ENCODE results near the gene YEATS2.
"Not testable (repeated sequence)": the region's sequence is repeated elsewhere in the genome, so short reads cannot be mapped to it uniquely, and the experiment has no call there.

Gene YEATS2

GRCh38 chr3:183697610-183698317, at the start of gene YEATS2:
Gene YEATS2, plus strand, starts transcription at chr3:183697797. Its CDS starts 17,366 bp downstream, at chr3:183715163.
- Histone ChIP-seq H3K9me3 (ENCODE audit: control insufficient read depth in 1 of 2, low read length in 2 of 2) (no peaks in the 10 kb centered on the region), H3K36me3 (ENCODE audit: control insufficient read depth in 1 of 2, insufficient read depth in 2 of 2, low read length in 2 of 2) (no peaks in the 10 kb centered on the region), H3K4me3 (ENCODE audit: low read depth in 1 of 2, low read length in 2 of 2) (peak within 1 kb of the TSS; percentile 87 to 97), H3K27me3 (ENCODE audit: low read depth, low read length) (no peaks in the 10 kb centered on the region), H3K27ac (ENCODE audit: low read length) (peak within 1 kb of the TSS; percentile 81), H3K4me1 (ENCODE audit: control insufficient read depth in 1 of 2, insufficient read depth in 2 of 2, low read length in 2 of 2) (peaks cover 0 to 15% of the 10 kb centered on the region in 2 donors)

GRCh38 chr3:183650554-183650953, 47.0 kb upstream of the YEATS2 start:
- peaks cover 26 to 44% of the 10 kb centered on the region in 2 donors for H3K36me3 ChIP-seq (ENCODE audit: control insufficient read depth in 1 of 2, insufficient read depth in 2 of 2, low read length in 2 of 2)
- no peaks in the 10 kb centered on the region for H3K4me1 ChIP-seq (ENCODE audit: control insufficient read depth in 1 of 2, insufficient read depth in 2 of 2, low read length in 2 of 2)
- no peak overlapping the region for H3K4me3 ChIP-seq (ENCODE audit: low read depth in 1 of 2, low read length in 2 of 2)
- no peaks in the 10 kb centered on the region for H3K27me3 ChIP-seq (ENCODE audit: low read depth, low read length)
- no peak overlapping the region for H3K27ac ChIP-seq (ENCODE audit: low read length)
- H3K9me3 ChIP-seq (ENCODE audit: control insufficient read depth in 1 of 2, low read length in 2 of 2), result peaks cover 17 to 22% of the 10 kb centered on the region in 2 donors

- H3K27me3 ChIP-seq (ENCODE audit: low read depth, low read length), result no peaks in the 10 kb centered on the region
- no peak overlapping the region for H3K27ac ChIP-seq (ENCODE audit: low read length)
- peaks cover 32 to 46% of the 10 kb centered on the region in 2 donors for H3K36me3 ChIP-seq (ENCODE audit: control insufficient read depth in 1 of 2, insufficient read depth in 2 of 2, low read length in 2 of 2)
- peaks cover 17 to 22% of the 10 kb centered on the region in 2 donors for H3K9me3 ChIP-seq (ENCODE audit: control insufficient read depth in 1 of 2, low read length in 2 of 2)
- H3K4me3 ChIP-seq (ENCODE audit: low read depth in 1 of 2, low read length in 2 of 2), result peak overlapping the region; percentile 27 to 38
- no peaks in the 10 kb centered on the region for H3K4me1 ChIP-seq (ENCODE audit: control insufficient read depth in 1 of 2, insufficient read depth in 2 of 2, low read length in 2 of 2)
Observed at GRCh38 chr3:183653209-183654064, 44.2 kb upstream of the YEATS2 start.

GRCh38 chr3:183654727-183655126, 42.9 kb upstream of the YEATS2 start:
- Histone ChIP-seq H3K36me3 (ENCODE audit: control insufficient read depth in 1 of 2, insufficient read depth in 2 of 2, low read length in 2 of 2) (peaks cover 36 to 59% of the 10 kb centered on the region in 2 donors), H3K4me1 (ENCODE audit: control insufficient read depth in 1 of 2, insufficient read depth in 2 of 2, low read length in 2 of 2) (no peaks in the 10 kb centered on the region), H3K9me3 (ENCODE audit: control insufficient read depth in 1 of 2, low read length in 2 of 2) (peaks cover 17 to 22% of the 10 kb centered on the region in 2 donors), H3K27ac (ENCODE audit: low read length) (no peak overlapping the region), H3K4me3 (ENCODE audit: low read depth in 1 of 2, low read length in 2 of 2) (no peak overlapping the region), H3K27me3 (ENCODE audit: low read depth, low read length) (no peaks in the 10 kb centered on the region)

GRCh38 chr3:183662099-183662498, 35.5 kb upstream of the YEATS2 start:
- H3K4me1 ChIP-seq (ENCODE audit: control insufficient read depth in 1 of 2, insufficient read depth in 2 of 2, low read length in 2 of 2), result peaks cover 6 to 11% of the 10 kb centered on the region in 2 donors
- H3K27ac ChIP-seq (ENCODE audit: low read length), result no peak overlapping the region
- peaks cover 19 to 30% of the 10 kb centered on the region in 2 donors for H3K36me3 ChIP-seq (ENCODE audit: control insufficient read depth in 1 of 2, insufficient read depth in 2 of 2, low read length in 2 of 2)
- no peaks in the 10 kb centered on the region for H3K27me3 ChIP-seq (ENCODE audit: low read depth, low read length)
- no peak overlapping the region for H3K4me3 ChIP-seq (ENCODE audit: low read depth in 1 of 2, low read length in 2 of 2)
- no peaks in the 10 kb centered on the region for H3K9me3 ChIP-seq (ENCODE audit: control insufficient read depth in 1 of 2, low read length in 2 of 2)

GRCh38 chr3:183664913-183665381, 32.6 kb upstream of the YEATS2 start:
- H3K27me3 ChIP-seq (ENCODE audit: low read depth, low read length), result no peaks in the 10 kb centered on the region
- H3K27ac ChIP-seq (ENCODE audit: low read length), result peak overlapping the region; percentile 31

GRCh38 chr3:183680061-183680460, 17.5 kb upstream of the YEATS2 start:
- Histone ChIP-seq H3K36me3 (ENCODE audit: control insufficient read depth in 1 of 2, insufficient read depth in 2 of 2, low read length in 2 of 2) (peaks cover 15 to 24% of the 10 kb centered on the region in 2 donors), H3K4me3 (ENCODE audit: low read depth in 1 of 2, low read length in 2 of 2) (no peak overlapping the region), H3K27ac (ENCODE audit: low read length) (no peak overlapping the region), H3K27me3 (ENCODE audit: low read depth, low read length) (no peaks in the 10 kb centered on the region), H3K9me3 (ENCODE audit: control insufficient read depth in 1 of 2, low read length in 2 of 2) (no peaks in the 10 kb centered on the region), H3K4me1 (ENCODE audit: control insufficient read depth in 1 of 2, insufficient read depth in 2 of 2, low read length in 2 of 2) (no peaks in the 10 kb centered on the region)

More at GRCh38 chr3:183664913-183665381, 32.6 kb upstream of the YEATS2 start:
- H3K36me3 ChIP-seq (ENCODE audit: control insufficient read depth in 1 of 2, insufficient read depth in 2 of 2, low read length in 2 of 2), result peaks cover 25 to 37% of the 10 kb centered on the region in 2 donors
- H3K4me3 ChIP-seq (ENCODE audit: low read depth in 1 of 2, low read length in 2 of 2), result no peak overlapping the region
- no peaks in the 10 kb centered on the region for H3K9me3 ChIP-seq (ENCODE audit: control insufficient read depth in 1 of 2, low read length in 2 of 2)
- peaks cover 6 to 11% of the 10 kb centered on the region in 2 donors for H3K4me1 ChIP-seq (ENCODE audit: control insufficient read depth in 1 of 2, insufficient read depth in 2 of 2, low read length in 2 of 2)

GRCh38 chr3:183687705-183688104, 9.9 kb upstream of the YEATS2 start:
- no peaks in the 10 kb centered on the region for H3K4me1 ChIP-seq (ENCODE audit: control insufficient read depth in 1 of 2, insufficient read depth in 2 of 2, low read length in 2 of 2)
- H3K27me3 ChIP-seq (ENCODE audit: low read depth, low read length), result no peaks in the 10 kb centered on the region
- H3K27ac ChIP-seq (ENCODE audit: low read length), result no peak overlapping the region
- no peak overlapping the region for H3K4me3 ChIP-seq (ENCODE audit: low read depth in 1 of 2, low read length in 2 of 2)
- H3K36me3 ChIP-seq (ENCODE audit: control insufficient read depth in 1 of 2, insufficient read depth in 2 of 2, low read length in 2 of 2), result no peaks in the 10 kb centered on the region
- no peaks in the 10 kb centered on the region for H3K9me3 ChIP-seq (ENCODE audit: control insufficient read depth in 1 of 2, low read length in 2 of 2)

- H3K9me3 ChIP-seq (ENCODE audit: control insufficient read depth in 1 of 2, low read length in 2 of 2), result no peaks in the 10 kb centered on the region
Observed at GRCh38 chr3:183688874-183689273, 8.7 kb upstream of the YEATS2 start.

GRCh38 chr3:183689621-183690020, 8.0 kb upstream of the YEATS2 start:
- H3K4me1 ChIP-seq (ENCODE audit: control insufficient read depth in 1 of 2, insufficient read depth in 2 of 2, low read length in 2 of 2); H3K9me3 ChIP-seq (ENCODE audit: control insufficient read depth in 1 of 2, low read length in 2 of 2); H3K4me3 ChIP-seq (ENCODE audit: low read depth in 1 of 2, low read length in 2 of 2); H3K36me3 ChIP-seq (ENCODE audit: control insufficient read depth in 1 of 2, insufficient read depth in 2 of 2, low read length in 2 of 2); H3K27ac ChIP-seq (ENCODE audit: low read length); H3K27me3 ChIP-seq (ENCODE audit: low read depth, low read length): not testable (repeated sequence)

More at GRCh38 chr3:183688874-183689273, 8.7 kb upstream of the YEATS2 start:
- Histone ChIP-seq H3K4me3 (ENCODE audit: low read depth in 1 of 2, low read length in 2 of 2) (no peak overlapping the region), H3K36me3 (ENCODE audit: control insufficient read depth in 1 of 2, insufficient read depth in 2 of 2, low read length in 2 of 2) (no peaks in the 10 kb centered on the region), H3K4me1 (ENCODE audit: control insufficient read depth in 1 of 2, insufficient read depth in 2 of 2, low read length in 2 of 2) (no peaks in the 10 kb centered on the region), H3K27me3 (ENCODE audit: low read depth, low read length) (no peaks in the 10 kb centered on the region), H3K27ac (ENCODE audit: low read length) (no peak overlapping the region)

- Histone ChIP-seq H3K27ac (ENCODE audit: low read length) (no peak overlapping the region), H3K4me3 (ENCODE audit: low read depth in 1 of 2, low read length in 2 of 2) (no peak overlapping the region), H3K9me3 (ENCODE audit: control insufficient read depth in 1 of 2, low read length in 2 of 2) (no peaks in the 10 kb centered on the region), H3K4me1 (ENCODE audit: control insufficient read depth in 1 of 2, insufficient read depth in 2 of 2, low read length in 2 of 2) (no peaks in the 10 kb centered on the region), H3K27me3 (ENCODE audit: low read depth, low read length) (no peaks in the 10 kb centered on the region), H3K36me3 (ENCODE audit: control insufficient read depth in 1 of 2, insufficient read depth in 2 of 2, low read length in 2 of 2) (no peaks in the 10 kb centered on the region)
Observed at GRCh38 chr3:183690402-183690995, 7.1 kb upstream of the YEATS2 start.
